NK-92 (cell line): ENCODE measurements around the gene PCNT.

Experiments used
- DNase-seq: peaks from one replicate; lab custom pipeline; 2025; ENCODE audit not compliant: unreplicated experiment; lab: John Stamatoyannopoulos, UW

PCNT gene

GRCh38 chr21:46323710-46324389 is at the start of gene PCNT, which contains the start of gene C21orf58:
TSS of gene PCNT (plus strand) at chr21:46324156. CDS start at chr21:46324229, 73 bp downstream.
TSS of gene C21orf58 (minus strand) at chr21:46323870. CDS start at chr21:46322738, 1,132 bp downstream.
- DNase-seq = peak; percentile 82

- no peak for DNase-seq
Observed at GRCh38 chr21:46274797-46275390, 49.1 kb upstream of the PCNT start.

GRCh38 chr21:46284077-46284644 is 39.8 kb upstream of the PCNT start:
- no peak for DNase-seq

- no peak for DNase-seq
Observed at GRCh38 chr21:46284733-46285132, 39.2 kb upstream of the PCNT start.

- DNase-seq = no peak
Observed at GRCh38 chr21:46285206-46285661, 38.7 kb upstream of the PCNT start, which contains the start of gene MCM3AP. TSS of gene MCM3AP (minus strand) at chr21:46285611. CDS start at chr21:46285286, 325 bp downstream.

- DNase-seq = no peak
Observed at GRCh38 chr21:46285761-46286647, 38.0 kb upstream of the PCNT start, which contains the start of gene YBEY. TSS of gene YBEY (plus strand) at chr21:46286342. CDS start at chr21:46286914, 572 bp downstream.

GRCh38 chr21:46286648-46287002 is 37.3 kb upstream of the PCNT start:
- DNase-seq = no peak

- no peak for DNase-seq
Observed at GRCh38 chr21:46287541-46287940, 36.4 kb upstream of the PCNT start.

GRCh38 chr21:46289655-46290179 is 34.2 kb upstream of the PCNT start:
- no peak for DNase-seq

- no peak for DNase-seq
Observed at GRCh38 chr21:46291561-46291960, 32.4 kb upstream of the PCNT start.

- no peak for DNase-seq
Observed at GRCh38 chr21:46294647-46295176, 29.2 kb upstream of the PCNT start.

- no peak for DNase-seq
Observed at GRCh38 chr21:46295177-46295770, 28.7 kb upstream of the PCNT start.

GRCh38 chr21:46295996-46296752 is 27.8 kb upstream of the PCNT start:
- DNase-seq = no peak

GRCh38 chr21:46297338-46298271 is 26.4 kb upstream of the PCNT start:
- no peak for DNase-seq

- no peak for DNase-seq
Observed at GRCh38 chr21:46299167-46299566, 24.8 kb upstream of the PCNT start.

GRCh38 chr21:46301759-46302158 is 22.2 kb upstream of the PCNT start:
- no peak for DNase-seq

GRCh38 chr21:46304437-46304836 is 19.5 kb upstream of the PCNT start:
- DNase-seq = no peak

GRCh38 chr21:46304955-46305354 is 19.0 kb upstream of the PCNT start:
- no peak for DNase-seq
